HG02840 (cell line): ENCODE measurements around the gene FOLR1.

Experiments
- ATAC-seq: cut with Tn5 transposase; IDR thresholded peaks from one replicate; pipeline ENCODE4 v1.9.1; 2021; ENCODE audit warnings: mild to moderate bottlenecking, moderate library complexity, moderate number of reproducible peaks; ENCODE audit not compliant: unreplicated experiment, low FRiP score

The FOLR1 gene

GRCh38 chr11:72233773-72234513 lies 42.0 kb downstream of the FOLR1 start:
- no peak for ATAC-seq

- no peak for ATAC-seq
These were observed 42.5 kb downstream of the FOLR1 start for GRCh38 chr11:72234514-72234830.

GRCh38 chr11:72234920-72235319 lies 43.0 kb downstream of the FOLR1 start:
- no peak for ATAC-seq

GRCh38 chr11:72235351-72236057 lies 43.6 kb downstream of the FOLR1 start:
- no peak for ATAC-seq

GRCh38 chr11:72236083-72236697 lies 44.2 kb downstream of the FOLR1 start:
- ATAC-seq = no peak

- no peak for ATAC-seq
These were observed 44.8 kb downstream of the FOLR1 start for GRCh38 chr11:72236774-72237111.

- ATAC-seq = no peak
These were observed 45.4 kb downstream of the FOLR1 start for GRCh38 chr11:72237112-72237931.

GRCh38 chr11:72238040-72238450 lies 46.1 kb downstream of the FOLR1 start:
- no peak for ATAC-seq

- no peak for ATAC-seq
These were observed 46.8 kb downstream of the FOLR1 start for GRCh38 chr11:72238492-72239312.

GRCh38 chr11:72239313-72239848 lies 47.4 kb downstream of the FOLR1 start:
- ATAC-seq = no peak

GRCh38 chr11:72239849-72240460 lies 48.0 kb downstream of the FOLR1 start:
- ATAC-seq = no peak

- ATAC-seq = no peak
These were observed 48.7 kb downstream of the FOLR1 start for GRCh38 chr11:72240461-72241290.

- no peak for ATAC-seq
These were observed 49.4 kb downstream of the FOLR1 start for GRCh38 chr11:72241291-72241781.

- ATAC-seq = no peak
These were observed 50.2 kb downstream of the FOLR1 start for GRCh38 chr11:72242141-72242540.

- ATAC-seq = no peak
These were observed 51.5 kb downstream of the FOLR1 start for GRCh38 chr11:72243173-72244059.

GRCh38 chr11:72244060-72244360 lies 52.1 kb downstream of the FOLR1 start, which contains the start of gene PHOX2A:
TSS of gene PHOX2A (minus strand) at chr11:72244176. CDS start at chr11:72244004, 172 bp downstream.
- no peak for ATAC-seq
